Gastrocnemius medialis (tissue), 4 donors: Measurements from ENCODE around the gene TMEM164.

Experiments used
- POLR2A ChIP-seq, 2 donors: fragments of 450-650 bp; IDR thresholded peaks; one replicate each; pipeline ENCODE4 v1.6.1; 2017; ENCODE audit warnings: antibody characterized with exemption in 2 of 2, mild to moderate bottlenecking in 2 of 2, moderate library complexity in 2 of 2
- TF ChIP-seq, protein P1 (sequence below), 5 experiments: fragments of 450-650 bp in 3 of 5; fragments of 200-600 bp in 2 of 5; sonication (generic) in 2 of 5; IDR thresholded peaks in 4 of 5; conservative IDR thresholded peaks in 1 of 5; 1 replicate in 4 of 5; 2 replicates in 1 of 5; pipeline ENCODE4 v1.5.1; 2016 to 2019; ENCODE audit warnings: antibody characterized with exemption in 5 of 5, mild to moderate bottlenecking in 3 of 5, moderate library complexity in 3 of 5

DNA sequence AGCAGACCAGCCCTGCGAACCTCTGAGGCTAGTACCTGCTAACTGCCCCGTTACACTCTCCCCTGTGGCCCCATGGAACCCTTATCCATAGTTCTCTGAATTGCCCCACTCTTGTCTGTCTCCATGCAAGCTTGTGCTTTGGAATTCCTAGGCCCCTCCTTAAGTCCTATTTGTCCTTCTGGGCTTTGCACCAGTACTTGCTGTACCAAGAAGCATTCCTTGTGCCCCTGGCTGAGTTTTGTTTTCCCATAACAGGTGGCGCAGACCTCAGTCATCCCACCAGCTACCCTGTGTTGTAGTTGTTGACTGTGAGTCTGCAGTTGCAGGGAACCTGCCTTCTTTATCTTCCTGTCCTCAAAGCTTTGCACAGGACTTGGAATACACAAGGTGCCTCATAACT lies 167.1 kb downstream of the TMEM164 start:
- TF ChIP-seq, protein P1, sequence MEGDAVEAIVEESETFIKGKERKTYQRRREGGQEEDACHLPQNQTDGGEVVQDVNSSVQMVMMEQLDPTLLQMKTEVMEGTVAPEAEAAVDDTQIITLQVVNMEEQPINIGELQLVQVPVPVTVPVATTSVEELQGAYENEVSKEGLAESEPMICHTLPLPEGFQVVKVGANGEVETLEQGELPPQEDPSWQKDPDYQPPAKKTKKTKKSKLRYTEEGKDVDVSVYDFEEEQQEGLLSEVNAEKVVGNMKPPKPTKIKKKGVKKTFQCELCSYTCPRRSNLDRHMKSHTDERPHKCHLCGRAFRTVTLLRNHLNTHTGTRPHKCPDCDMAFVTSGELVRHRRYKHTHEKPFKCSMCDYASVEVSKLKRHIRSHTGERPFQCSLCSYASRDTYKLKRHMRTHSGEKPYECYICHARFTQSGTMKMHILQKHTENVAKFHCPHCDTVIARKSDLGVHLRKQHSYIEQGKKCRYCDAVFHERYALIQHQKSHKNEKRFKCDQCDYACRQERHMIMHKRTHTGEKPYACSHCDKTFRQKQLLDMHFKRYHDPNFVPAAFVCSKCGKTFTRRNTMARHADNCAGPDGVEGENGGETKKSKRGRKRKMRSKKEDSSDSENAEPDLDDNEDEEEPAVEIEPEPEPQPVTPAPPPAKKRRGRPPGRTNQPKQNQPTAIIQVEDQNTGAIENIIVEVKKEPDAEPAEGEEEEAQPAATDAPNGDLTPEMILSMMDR (IDR thresholded peaks at IDR 0.05 in 4 of 5, conservative IDR thresholded peaks at IDR 0.05 in 1 of 5): no peak
- TF ChIP-seq POLR2A (IDR thresholded peaks at IDR 0.05): no peak
